Panc1 (cell line): ENCODE results near the gene AIMP2. TPM values are rescaled to one million over a fixed set of nuclear protein-coding genes. Genes with fewer than 3 reads are reported as not detected.
"Not testable (repeated sequence)": the region's sequence is repeated elsewhere in the genome, so short reads cannot be mapped to it uniquely, and the experiment has no call there.

ENCODE experiments used
- ATAC-seq: fragments of 200-7000 bp; cut with Tn5 transposase; 2 replicates; pipeline ENCODE4 v1.9.1; 2020; ENCODE audit warnings: mild to moderate bottlenecking, moderate library complexity
- BruUV-seq: library from RNA; stranded (reverse); fragments of 400-500 nt; replicated peaks from 2 replicates; lab custom pipeline; 2021; lab: Mats Ljungman, UMichigan
- CTCF ChIA-PET: fragments of 300-600 bp; sonication (Branson Sonifier 250); formaldehyde crosslinking; loops from one replicate; lab custom pipeline; 2022; ENCODE audit warnings: antibody characterized with exemption; lab: Charles Lee
- POLR2A ChIA-PET: fragments of 300-600 bp; sonication (Branson Sonifier 250); formaldehyde crosslinking; loops from one replicate; lab custom pipeline; 2022; ENCODE audit warnings: antibody characterized with exemption; lab: Charles Lee
- DNase-seq: peaks from one replicate; pipeline ENCODE4 v3.0.0-alpha.2; 2010; ENCODE audit warnings: low read depth, low spot score
- H3K27ac ChIP-seq: 2 replicates; pipeline ENCODE4 v1.5.1; 2011; ENCODE audit warnings: mild to moderate bottlenecking, low read length, inconsistent platforms
- H3K27me3 ChIP-seq: fragments of 200-500 bp; sonication (Bioruptor generic); 2 replicates; pipeline ENCODE4 v1.6.0; 2014; ENCODE audit warnings: low read length, inconsistent platforms; ENCODE audit not compliant: control insufficient read depth, insufficient read depth
- H3K36me3 ChIP-seq: fragments of 200-500 bp; sonication (Bioruptor generic); 2 replicates; pipeline ENCODE4 v1.5.1; 2014; ENCODE audit warnings: inconsistent platforms, mild to moderate bottlenecking, low read length, moderate library complexity; ENCODE audit not compliant: control insufficient read depth, insufficient read depth
- H3K4me1 ChIP-seq: 2 replicates; pipeline ENCODE4 v1.5.1; 2011; ENCODE audit warnings: inconsistent platforms, mild to moderate bottlenecking, low read length, moderate library complexity; ENCODE audit not compliant: control insufficient read depth, insufficient read depth
- H3K4me3 ChIP-seq, 2 experiments: 2 replicates each; pipeline ENCODE4 v1.5.1; 2011 to 2012; ENCODE audit warnings: low read depth in 2 of 2, low read length in 2 of 2, mild to moderate bottlenecking in 2 of 2, inconsistent platforms in 1 of 2, moderate library complexity in 1 of 2
- H3K9me3 ChIP-seq: fragments of 200-500 bp; sonication (Bioruptor generic); 2 replicates; pipeline ENCODE4 v1.5.1; 2014; ENCODE audit warnings: low read depth, mild to moderate bottlenecking, inconsistent platforms, low read length, moderate library complexity; ENCODE audit not compliant: control insufficient read depth, insufficient read depth
- CTCF ChIP-seq: fragments of 450-650 bp; IDR thresholded peaks from 2 replicates; pipeline ENCODE4 v1.5.1; 2017; ENCODE audit warnings: mild to moderate bottlenecking
- POLR2AphosphoS5 ChIP-seq: IDR thresholded peaks from 2 replicates; pipeline ENCODE4 v1.6.1; 2012; ENCODE audit warnings: mild to moderate bottlenecking, low read depth, low read length, moderate library complexity
- REST ChIP-seq, 2 experiments: IDR thresholded peaks; 2 replicates each; pipeline ENCODE4 v1.6.1; 2011 to 2012; ENCODE audit warnings: low read depth in 2 of 2, control low read depth in 1 of 2, low read length in 1 of 2, mild to moderate bottlenecking in 1 of 2, moderate library complexity in 1 of 2; ENCODE audit not compliant: insufficient read depth in 1 of 2
- SIN3A ChIP-seq: IDR thresholded peaks from 2 replicates; pipeline ENCODE4 v1.6.1; 2012; ENCODE audit warnings: low read depth, mild to moderate bottlenecking, low read length, moderate library complexity, borderline replicate concordance; ENCODE audit not compliant: insufficient read depth
- TCF7L2 ChIP-seq: IDR thresholded peaks from 2 replicates; pipeline ENCODE4 v1.6.1; 2011; ENCODE audit warnings: mild to moderate bottlenecking, low read depth, low read length, inconsistent platforms
- in situ Hi-C: cut with HindIII; loops from 2 replicates; pipeline ENCODE4 v1.10.0; 2016; ENCODE audit warnings: low sequenced_read_pairs, low pct_unique_long_range_greater_than_20kb
- intact Hi-C: fragments of 100-400 bp; cut with micrococcal nuclease; formaldehyde crosslinking; loops from one replicate; pipeline ENCODE4 v1.10.0; 2022; ENCODE audit not compliant: unreplicated experiment
- total RNA-seq: library from RNA; stranded (reverse); gene quantifications from one replicate; pipeline ENCODE4 v1.2.1, GENCODE V29; 2021; ENCODE audit not compliant: unreplicated experiment

AIMP2 gene
- total RNA-seq, 1 experiment from 2014 or later, result 126 TPM

- DNase-seq (no peak), ATAC-seq (no peak)
- Histone ChIP-seq H3K27ac (0 out of 2 replicates have a peak overlapping the region, but pooled peaks have one; percentile 89), H3K9me3 (no peaks in the 10 kb centered on the region), H3K36me3 (peaks cover 12% of the 10 kb centered on the region), H3K4me3 (peak overlapping the region; percentile 67 to 73), H3K27me3 (no peaks in the 10 kb centered on the region), H3K4me1 (peaks cover 8% of the 10 kb centered on the region)
- no TSS peak for BruUV-seq
- POLR2A ChIA-PET, result no interaction called here
- in situ Hi-C loops (no loop called here), intact Hi-C loops (no loop called here)
- CTCF ChIA-PET, result interaction anchor here (0.6 kb wide), 1 partner anchor 12 kb away, joined by 3 read pairs; no protein-coding TSS in a partner anchor
- TF ChIP-seq CTCF (no peak), REST (IDR thresholded peaks at IDR 0.05; ENCODE audit: insufficient read depth in 1 of 2, low read depth in 2 of 2, low read length in 1 of 2) (no peak), POLR2AphosphoS5 (no peak), TCF7L2 (no peak), SIN3A (no peak)
These were observed 47.5 kb downstream of the AIMP2 start for GRCh38 chr7:6056616-6057015.

GRCh38 chr7:6057316-6058129 is 48.5 kb downstream of the AIMP2 start:
- H3K4me1 ChIP-seq, result peaks cover 8% of the 10 kb centered on the region
- TF ChIP-seq TCF7L2 (no peak), REST (IDR thresholded peaks at IDR 0.05; ENCODE audit: insufficient read depth in 1 of 2, low read depth in 2 of 2, low read length in 1 of 2) (no peak), POLR2AphosphoS5 (no peak), CTCF (no peak), SIN3A (no peak)
- DNase-seq, result no peak
- no peak for ATAC-seq
- intact Hi-C loops (no loop called here), in situ Hi-C loops (no loop called here)
- peak overlapping the region; percentile 67 to 73 for H3K4me3 ChIP-seq
- POLR2A ChIA-PET, result interaction anchor here (0.6 to 1.2 kb wide), 2 partner anchors 32 to 44 kb away, joined by 5 to 9 read pairs; no protein-coding TSS in a partner anchor
- peak overlapping the region; percentile 89 for H3K27ac ChIP-seq
- peaks cover 9% of the 10 kb centered on the region for H3K36me3 ChIP-seq
- CTCF ChIA-PET, result interaction anchor here (0.6 kb wide), 1 partner anchor 276 kb away, joined by 8 read pairs; the partner anchor contains the start of gene RNF216
- H3K9me3 ChIP-seq, result no peaks in the 10 kb centered on the region
- H3K27me3 ChIP-seq, result no peaks in the 10 kb centered on the region
- BruUV-seq, result no TSS peak

GRCh38 chr7:6059941-6060340 is 50.9 kb downstream of the AIMP2 start:
- intact Hi-C loops, H3K9me3 ChIP-seq, CTCF ChIA-PET, DNase-seq, in situ Hi-C loops, BruUV-seq, H3K4me1 ChIP-seq, H3K27me3 ChIP-seq, ATAC-seq, H3K36me3 ChIP-seq, POLR2A ChIA-PET: not testable (repeated sequence)
- H3K4me3 ChIP-seq, result peak overlapping the region; percentile 67 to 73
- H3K27ac ChIP-seq, result peak overlapping the region; percentile 93
